ENCODE results near the gene A1BG.

GRCh38 chr19:58332697-58333096 is 20.6 kb downstream of the A1BG start:
- TF ChIP-seq CTCF (IDR thresholded peaks at IDR 0.05; ENCODE audit: insufficient read depth, low read length, poor library complexity, severe bottlenecking) (no peak), EZH2phosphoT487 (conservative IDR thresholded peaks at IDR 0.05; ENCODE audit: low read length) (no peak)

All from SU-DHL-6 (cell line).